ENCODE data around the gene C18orf54.

GRCh38 chr18:54316071-54316820, 41.5 kb upstream of the C18orf54 start:
- TF ChIP-seq CTCF (IDR thresholded peaks at IDR 0.05) (no peak), POLR2A (IDR thresholded peaks at IDR 0.05) (no peak)

All from uterus (tissue), 2 donors.